Natural killer cell (primary cell): ENCODE measurements around the gene CLDND2. TPM values are rescaled to one million over a fixed set of nuclear protein-coding genes. Genes with fewer than 3 reads are reported as not detected.

ENCODE experiments used
- ATAC-seq, 3 donors: fragments of 150-1000 bp in 2 of 3; fragments of 200-7000 bp in 1 of 3; cut with Tn5 transposase; 1 replicate in 1 of 3; 2 replicates in 2 of 3; pipeline ENCODE4 v1.10.0; 2021; ENCODE audit warnings: mild to moderate bottlenecking in 2 of 3, moderate library complexity in 2 of 3
- DNase-seq, 2 donors: peaks; one replicate each; pipeline versions ENCODE4 v3.0.0 to v3.0.0-alpha.2; 2013 to 2021; ENCODE audit warnings: mixed read lengths in 1 of 2
- H3K27ac ChIP-seq: one replicate; pipeline ENCODE4 v1.5.1; 2013; ENCODE audit warnings: mild to moderate bottlenecking, low read length
- H3K27me3 ChIP-seq: one replicate; pipeline ENCODE4 v1.6.1; 2013; ENCODE audit warnings: low read length; ENCODE audit not compliant: control insufficient read depth, insufficient read depth
- H3K36me3 ChIP-seq: one replicate; pipeline ENCODE4 v1.6.1; 2013; ENCODE audit warnings: low read length; ENCODE audit not compliant: control insufficient read depth, insufficient read depth
- H3K4me1 ChIP-seq: one replicate; pipeline ENCODE4 v1.6.1; 2013; ENCODE audit warnings: low read length; ENCODE audit not compliant: control insufficient read depth, insufficient read depth
- H3K4me3 ChIP-seq: one replicate; pipeline ENCODE4 v1.5.1; 2013; ENCODE audit warnings: low read length
- H3K9me3 ChIP-seq: one replicate; pipeline ENCODE4 v1.6.1; 2013; ENCODE audit warnings: low read length; ENCODE audit not compliant: control insufficient read depth, insufficient read depth
- H3K27ac Mint-ChIP-seq, 2 donors: one replicate each; pipeline ENCODE4 v1.8.0; 2022; ENCODE audit warnings: mild to moderate bottlenecking in 2 of 2, mixed read lengths in 2 of 2, moderate library complexity in 1 of 2
- H3K27me3 Mint-ChIP-seq, 2 donors: one replicate each; pipeline ENCODE4 v1.8.0; 2022; ENCODE audit warnings: low read depth in 2 of 2, mixed read lengths in 2 of 2
- H3K36me3 Mint-ChIP-seq: one replicate; pipeline ENCODE4 v1.8.0; 2022; ENCODE audit warnings: mixed read lengths
- H3K4me1 Mint-ChIP-seq, 2 donors: one replicate each; pipeline ENCODE4 v1.8.0; 2022; ENCODE audit warnings: mixed read lengths in 2 of 2
- H3K4me3 Mint-ChIP-seq: one replicate; pipeline ENCODE4 v1.8.0; 2022; ENCODE audit warnings: mild to moderate bottlenecking, moderate library complexity, mixed read lengths
- H3K9me3 Mint-ChIP-seq, 2 donors: one replicate each; pipeline ENCODE4 v1.8.0; 2022; ENCODE audit warnings: mixed read lengths in 2 of 2
- WGBS: methylation state at CpG from one replicate; pipeline ENCODE4 v1.1.7; 2013; ENCODE audit warnings: missing lambda C conversion rate; ENCODE audit not compliant: insufficient coverage; 5-methylcytosine and 5-hydroxymethylcytosine counted together
- intact Hi-C: fragments of 100-400 bp; cut with micrococcal nuclease; formaldehyde crosslinking; loops from one replicate; pipeline ENCODE4 v1.14.2; 2022
- total RNA-seq, 4 donors: library from RNA; stranded (reverse); fragments of 120-200 nt in 1 of 4; gene quantifications; one replicate each; pipeline versions ENCODE4 v1.2.3 to v1.2.4, GENCODE V29; 2013 to 2022
- TF ChIP-seq, protein P1 (sequence below): fragments of 200-600 bp; IDR thresholded peaks from one replicate; pipeline ENCODE4 v1.8.0; 2022; ENCODE audit warnings: antibody characterized with exemption

Gene CLDND2
- total RNA-seq, 3 donors from 2014 or later (not counting 1 experiment from before 2014, with no cell fraction given) = 72.8 to 83.2 (median 75.3) TPM

GRCh38 chr19:51339687-51340656, 28.8 kb downstream of the CLDND2 start:
- Histone ChIP-seq H3K4me3 (peak overlapping the region; percentile 47), H3K4me1 (peaks cover 30% of the 10 kb centered on the region), H3K27me3 (no peaks in the 10 kb centered on the region), H3K36me3 (no peaks in the 10 kb centered on the region), H3K9me3 (no peaks in the 10 kb centered on the region), H3K27ac (peak overlapping the region; percentile 30)
- intact Hi-C loops = loop anchor here (1.0 to 2.0 kb wide), 3 partner anchors 27 to 101 kb away; partner anchors contain the start of gene ETFB
- H3K36me3 Mint-ChIP-seq = no peaks in the 10 kb centered on the region
- peaks cover 8 to 26% of the 10 kb centered on the region in 2 donors for H3K4me1 Mint-ChIP-seq
- ATAC-seq (peak; percentile 71 to 85 (median 75)), DNase-seq (peak; percentile 70 to 90)
- peak overlapping the region; percentile 87 for H3K4me3 Mint-ChIP-seq
- no peaks in the 10 kb centered on the region for H3K9me3 Mint-ChIP-seq
- WGBS = 3% methylated on average over 107 of the region's 107 CpGs
- TF ChIP-seq, protein P1, sequence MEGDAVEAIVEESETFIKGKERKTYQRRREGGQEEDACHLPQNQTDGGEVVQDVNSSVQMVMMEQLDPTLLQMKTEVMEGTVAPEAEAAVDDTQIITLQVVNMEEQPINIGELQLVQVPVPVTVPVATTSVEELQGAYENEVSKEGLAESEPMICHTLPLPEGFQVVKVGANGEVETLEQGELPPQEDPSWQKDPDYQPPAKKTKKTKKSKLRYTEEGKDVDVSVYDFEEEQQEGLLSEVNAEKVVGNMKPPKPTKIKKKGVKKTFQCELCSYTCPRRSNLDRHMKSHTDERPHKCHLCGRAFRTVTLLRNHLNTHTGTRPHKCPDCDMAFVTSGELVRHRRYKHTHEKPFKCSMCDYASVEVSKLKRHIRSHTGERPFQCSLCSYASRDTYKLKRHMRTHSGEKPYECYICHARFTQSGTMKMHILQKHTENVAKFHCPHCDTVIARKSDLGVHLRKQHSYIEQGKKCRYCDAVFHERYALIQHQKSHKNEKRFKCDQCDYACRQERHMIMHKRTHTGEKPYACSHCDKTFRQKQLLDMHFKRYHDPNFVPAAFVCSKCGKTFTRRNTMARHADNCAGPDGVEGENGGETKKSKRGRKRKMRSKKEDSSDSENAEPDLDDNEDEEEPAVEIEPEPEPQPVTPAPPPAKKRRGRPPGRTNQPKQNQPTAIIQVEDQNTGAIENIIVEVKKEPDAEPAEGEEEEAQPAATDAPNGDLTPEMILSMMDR = no peak
- H3K27ac Mint-ChIP-seq = peak overlapping the region; percentile 14 to 87
- H3K27me3 Mint-ChIP-seq = peaks cover 0 to 11% of the 10 kb centered on the region in 2 donors

DNA sequence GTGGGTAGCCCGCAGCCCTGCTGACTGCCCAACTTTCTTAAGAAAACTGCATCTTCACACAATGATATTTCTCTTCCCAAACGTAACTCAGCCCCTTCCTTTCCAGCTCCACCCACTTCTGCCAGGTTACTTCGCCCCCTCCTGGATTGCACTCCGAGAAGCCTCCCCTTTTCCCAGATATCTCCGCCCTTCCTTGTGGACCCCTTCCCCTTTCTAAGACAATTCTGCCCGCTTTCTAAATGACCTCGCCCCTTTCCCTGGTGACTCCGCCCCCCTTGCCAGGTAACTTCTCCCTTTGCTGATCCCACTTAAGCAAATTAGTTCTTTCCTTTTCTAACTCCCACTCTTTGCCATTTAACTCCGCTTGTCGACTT, 29.5 kb downstream of the CLDND2 start:
- TF ChIP-seq, protein P1 = no peak
- no peaks in the 10 kb centered on the region for H3K9me3 ChIP-seq
- Mint-ChIP-seq H3K36me3 (no peaks in the 10 kb centered on the region), H3K4me1 (peaks cover 8 to 26% of the 10 kb centered on the region in 2 donors), H3K9me3 (no peaks in the 10 kb centered on the region), H3K27ac (peak overlapping the region; percentile 14 to 87), H3K27me3 (peaks cover 0 to 14% of the 10 kb centered on the region in 2 donors), H3K4me3 (peak overlapping the region; percentile 87)
- DNase-seq (no peak), ATAC-seq (no peak)
- peaks cover 27% of the 10 kb centered on the region for H3K4me1 ChIP-seq
- intact Hi-C loops = loop anchor here (1.0 to 2.0 kb wide), 3 partner anchors 28 to 102 kb away; partner anchors contain the start of gene ETFB
- H3K27ac ChIP-seq = no peak overlapping the region
- H3K36me3 ChIP-seq = no peaks in the 10 kb centered on the region
- H3K4me3 ChIP-seq = peak overlapping the region; percentile 47
- under 1% methylated on average over 10 of the region's 10 CpGs for WGBS
- no peaks in the 10 kb centered on the region for H3K27me3 ChIP-seq

- Histone ChIP-seq H3K27me3 (no peaks in the 10 kb centered on the region), H3K4me3 (peak overlapping the region; percentile 47), H3K36me3 (no peaks in the 10 kb centered on the region), H3K27ac (no peak overlapping the region), H3K9me3 (no peaks in the 10 kb centered on the region), H3K4me1 (peaks cover 23% of the 10 kb centered on the region)
- no peaks in the 10 kb centered on the region for H3K36me3 Mint-ChIP-seq
- H3K9me3 Mint-ChIP-seq = no peaks in the 10 kb centered on the region
- TF ChIP-seq, protein P1 = peak; percentile 95
- WGBS = 2% methylated on average over 41 of the region's 43 CpGs
- DNase-seq (peak; percentile 86 to 92), ATAC-seq (peak; percentile 81 to 87 (median 82))
- intact Hi-C loops = loop anchor here (1.0 to 2.0 kb wide), 7 partner anchors 28 to 319 kb away; partner anchors contain the start of gene ETFB
- peaks cover 8 to 26% of the 10 kb centered on the region in 2 donors for H3K4me1 Mint-ChIP-seq
- peak overlapping the region; percentile 87 for H3K4me3 Mint-ChIP-seq
- peak overlapping the region; percentile 14 to 87 for H3K27ac Mint-ChIP-seq
- H3K27me3 Mint-ChIP-seq = peaks cover 0 to 16% of the 10 kb centered on the region in 2 donors
These were observed 30.1 kb downstream of the CLDND2 start for GRCh38 chr19:51338563-51339312.
